ENCODE results near the gene WDR37.

Gene WDR37

GRCh38 chr10:1122349-1122748 lies 66.2 kb downstream of the WDR37 start:
- Histone ChIP-seq H3K4me3 (ENCODE audit: low read depth, low read length) (no peak overlapping the region), H3K27ac (ENCODE audit: extremely low read depth, low read depth, low read length) (no peak overlapping the region), H3K9me3 (ENCODE audit: control insufficient read depth, insufficient read depth, low read depth, low read length) (no peaks in the 10 kb centered on the region), H3K4me1 (ENCODE audit: control insufficient read depth, insufficient read depth, low read length) (no peaks in the 10 kb centered on the region), H3K36me3 (ENCODE audit: control insufficient read depth in 2 of 2, insufficient read depth in 1 of 2, low read length in 2 of 2) (peaks cover 0 to 76% of the 10 kb centered on the region in 2 experiments; a peak in 1 of 3 replicates)
- ChIA-PET CTCF (no interaction called here), POLR2A (no interaction called here)
- TF ChIP-seq, protein P1, sequence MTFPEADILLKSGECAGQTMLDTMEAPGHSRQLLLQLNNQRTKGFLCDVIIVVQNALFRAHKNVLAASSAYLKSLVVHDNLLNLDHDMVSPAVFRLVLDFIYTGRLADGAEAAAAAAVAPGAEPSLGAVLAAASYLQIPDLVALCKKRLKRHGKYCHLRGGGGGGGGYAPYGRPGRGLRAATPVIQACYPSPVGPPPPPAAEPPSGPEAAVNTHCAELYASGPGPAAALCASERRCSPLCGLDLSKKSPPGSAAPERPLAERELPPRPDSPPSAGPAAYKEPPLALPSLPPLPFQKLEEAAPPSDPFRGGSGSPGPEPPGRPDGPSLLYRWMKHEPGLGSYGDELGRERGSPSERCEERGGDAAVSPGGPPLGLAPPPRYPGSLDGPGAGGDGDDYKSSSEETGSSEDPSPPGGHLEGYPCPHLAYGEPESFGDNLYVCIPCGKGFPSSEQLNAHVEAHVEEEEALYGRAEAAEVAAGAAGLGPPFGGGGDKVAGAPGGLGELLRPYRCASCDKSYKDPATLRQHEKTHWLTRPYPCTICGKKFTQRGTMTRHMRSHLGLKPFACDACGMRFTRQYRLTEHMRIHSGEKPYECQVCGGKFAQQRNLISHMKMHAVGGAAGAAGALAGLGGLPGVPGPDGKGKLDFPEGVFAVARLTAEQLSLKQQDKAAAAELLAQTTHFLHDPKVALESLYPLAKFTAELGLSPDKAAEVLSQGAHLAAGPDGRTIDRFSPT (tag by site-specific recombination; IDR thresholded peaks at IDR 0.05) = no peak
- TF ChIP-seq ZFP69B (tag by site-specific recombination; IDR thresholded peaks at IDR 0.05) (no peak), KLF1 (tag by site-specific recombination; IDR thresholded peaks at IDR 0.05) (no peak), FEZF1 (tag by site-specific recombination; IDR thresholded peaks at IDR 0.05) (no peak), ZBTB6 (tag by site-specific recombination; IDR thresholded peaks at IDR 0.05) (no peak), ZNF639 (tag by site-specific recombination; IDR thresholded peaks at IDR 0.05) (no peak), PRDM4 (tag by site-specific recombination; IDR thresholded peaks at IDR 0.05) (no peak)
- TF ChIP-seq, protein P2, sequence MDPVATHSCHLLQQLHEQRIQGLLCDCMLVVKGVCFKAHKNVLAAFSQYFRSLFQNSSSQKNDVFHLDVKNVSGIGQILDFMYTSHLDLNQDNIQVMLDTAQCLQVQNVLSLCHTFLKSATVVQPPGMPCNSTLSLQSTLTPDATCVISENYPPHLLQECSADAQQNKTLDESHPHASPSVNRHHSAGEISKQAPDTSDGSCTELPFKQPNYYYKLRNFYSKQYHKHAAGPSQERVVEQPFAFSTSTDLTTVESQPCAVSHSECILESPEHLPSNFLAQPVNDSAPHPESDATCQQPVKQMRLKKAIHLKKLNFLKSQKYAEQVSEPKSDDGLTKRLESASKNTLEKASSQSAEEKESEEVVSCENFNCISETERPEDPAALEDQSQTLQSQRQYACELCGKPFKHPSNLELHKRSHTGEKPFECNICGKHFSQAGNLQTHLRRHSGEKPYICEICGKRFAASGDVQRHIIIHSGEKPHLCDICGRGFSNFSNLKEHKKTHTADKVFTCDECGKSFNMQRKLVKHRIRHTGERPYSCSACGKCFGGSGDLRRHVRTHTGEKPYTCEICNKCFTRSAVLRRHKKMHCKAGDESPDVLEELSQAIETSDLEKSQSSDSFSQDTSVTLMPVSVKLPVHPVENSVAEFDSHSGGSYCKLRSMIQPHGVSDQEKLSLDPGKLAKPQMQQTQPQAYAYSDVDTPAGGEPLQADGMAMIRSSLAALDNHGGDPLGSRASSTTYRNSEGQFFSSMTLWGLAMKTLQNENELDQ (tag by site-specific recombination; IDR thresholded peaks at IDR 0.05; ENCODE audit: low read depth) = no peak

DNA sequence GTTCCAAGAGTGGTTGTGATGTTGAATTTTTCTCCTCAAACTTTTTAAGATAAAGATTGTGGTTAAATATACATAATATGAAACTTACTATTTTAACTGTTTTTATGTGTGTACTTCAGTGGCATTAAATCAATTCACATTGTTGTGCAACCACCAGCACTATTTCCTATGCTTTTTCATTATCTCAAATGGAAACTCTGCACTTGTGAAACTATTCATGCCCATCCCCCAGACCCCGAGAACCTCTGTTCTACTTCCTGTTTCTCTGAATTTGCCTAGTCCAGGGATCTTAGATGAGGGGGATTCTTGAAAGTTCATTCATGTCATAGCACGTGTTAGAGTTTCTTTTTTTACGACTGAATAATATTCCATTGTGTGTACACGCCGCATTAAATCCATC lies 67.0 kb downstream of the WDR37 start:
- Histone ChIP-seq H3K36me3 (ENCODE audit: control insufficient read depth in 2 of 2, insufficient read depth in 1 of 2, low read length in 2 of 2) (peaks cover 0 to 78% of the 10 kb centered on the region in 2 experiments; a peak in 1 of 3 replicates), H3K9me3 (ENCODE audit: control insufficient read depth, insufficient read depth, low read depth, low read length) (no peaks in the 10 kb centered on the region)
- CTCF ChIA-PET = no interaction called here

DNA sequence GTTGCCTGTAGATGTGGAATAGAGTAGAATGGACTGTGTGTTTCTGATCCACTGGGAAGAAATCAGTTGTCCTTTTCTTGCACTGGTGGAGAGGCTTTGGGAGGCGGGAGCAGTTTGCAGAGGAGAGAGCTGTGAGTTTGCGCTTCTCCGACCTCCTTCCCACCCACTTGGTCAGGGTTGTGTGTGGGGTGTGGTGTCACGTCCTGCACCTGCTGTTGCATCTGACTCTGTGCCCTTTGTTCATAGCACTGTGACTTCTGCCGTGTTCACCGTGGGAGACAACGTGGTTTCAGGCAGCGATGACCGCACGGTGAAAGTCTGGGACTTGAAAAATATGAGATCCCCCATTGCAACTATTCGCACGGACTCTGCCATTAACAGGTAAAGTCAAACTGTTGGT lies 67.8 kb downstream of the WDR37 start:
- H3K36me3 ChIP-seq (ENCODE audit: control insufficient read depth in 2 of 2, insufficient read depth in 1 of 2, low read length in 2 of 2) = peaks cover 0 to 77% of the 10 kb centered on the region in 2 experiments; a peak in 1 of 3 replicates
- H3K9me3 ChIP-seq (ENCODE audit: control insufficient read depth, insufficient read depth, low read depth, low read length) = no peaks in the 10 kb centered on the region
- H3K27ac ChIP-seq (ENCODE audit: extremely low read depth, low read depth, low read length) = no peak overlapping the region
- CTCF ChIA-PET = interaction anchor here (1.4 kb wide), 1 partner anchor 14 kb away, joined by 4 read pairs; no protein-coding TSS in a partner anchor
- TF ChIP-seq ZNF223 (tag by site-specific recombination; IDR thresholded peaks at IDR 0.05) = no peak
- TF ChIP-seq BCL11B (tag by site-specific recombination; IDR thresholded peaks at IDR 0.05; ENCODE audit: low read depth) = no peak
- no peak for TF ChIP-seq ZNF791 (tag by site-specific recombination; IDR thresholded peaks at IDR 0.05)
- TF ChIP-seq ZNF621 (tag by site-specific recombination; IDR thresholded peaks at IDR 0.05) = no peak
- H3K4me1 ChIP-seq (ENCODE audit: control insufficient read depth, insufficient read depth, low read length) = no peaks in the 10 kb centered on the region
- POLR2A ChIA-PET = no interaction called here
- H3K4me3 ChIP-seq (ENCODE audit: low read depth, low read length) = no peak overlapping the region

More for the DNA sequence above, 67.0 kb downstream of the WDR37 start:
- Histone ChIP-seq H3K27ac (ENCODE audit: extremely low read depth, low read depth, low read length) (no peak overlapping the region), H3K4me3 (ENCODE audit: low read depth, low read length) (no peak overlapping the region), H3K4me1 (ENCODE audit: control insufficient read depth, insufficient read depth, low read length) (no peaks in the 10 kb centered on the region)
- POLR2A ChIA-PET = no interaction called here
- TF ChIP-seq ZNF175 (tag by site-specific recombination; IDR thresholded peaks at IDR 0.05) (no peak), ZNF146 (tag by site-specific recombination; IDR thresholded peaks at IDR 0.05) (0 out of 2 replicates have a peak, but pooled peaks have one; percentile 15)

Data from HEK293 (cell line).